HG03521 (cell line): ENCODE measurements around the gene PDSS1.
"Not testable (repeated sequence)": the region's sequence is repeated elsewhere in the genome, so short reads cannot be mapped to it uniquely, and the experiment has no call there.

ENCODE experiments used
- ATAC-seq: cut with Tn5 transposase; IDR thresholded peaks from one replicate; pipeline ENCODE4 v1.9.1; 2021; ENCODE audit warnings: mild to moderate bottlenecking, moderate library complexity; ENCODE audit not compliant: unreplicated experiment

PDSS1 gene

GRCh38 chr10:26697163-26697921 is at the start of gene PDSS1:
Gene PDSS1, plus strand, starts transcription at chr10:26697701. Its CDS starts 11 bp downstream, at chr10:26697712.
- peak; percentile 67 for ATAC-seq

DNA sequence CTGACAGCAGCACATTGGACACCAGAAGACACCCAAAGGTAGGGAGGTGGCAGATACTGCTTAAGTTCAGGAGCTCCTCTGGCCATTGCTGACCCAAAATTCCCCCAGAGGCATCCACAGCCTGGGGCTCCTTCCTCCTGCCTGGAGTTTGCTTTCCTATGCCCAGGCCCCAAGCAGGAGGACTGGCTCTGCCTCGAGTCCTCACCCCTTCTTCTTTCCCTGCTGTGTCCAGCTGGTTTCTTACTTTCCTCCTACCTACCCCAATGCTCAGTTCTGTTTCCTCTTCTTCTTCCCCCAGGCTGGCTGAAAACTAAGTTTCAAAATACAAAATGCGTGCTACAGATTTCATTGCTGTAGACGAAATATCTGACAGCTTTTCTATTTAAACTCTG is 49.3 kb upstream of the PDSS1 start:
- not testable (repeated sequence) for ATAC-seq

DNA sequence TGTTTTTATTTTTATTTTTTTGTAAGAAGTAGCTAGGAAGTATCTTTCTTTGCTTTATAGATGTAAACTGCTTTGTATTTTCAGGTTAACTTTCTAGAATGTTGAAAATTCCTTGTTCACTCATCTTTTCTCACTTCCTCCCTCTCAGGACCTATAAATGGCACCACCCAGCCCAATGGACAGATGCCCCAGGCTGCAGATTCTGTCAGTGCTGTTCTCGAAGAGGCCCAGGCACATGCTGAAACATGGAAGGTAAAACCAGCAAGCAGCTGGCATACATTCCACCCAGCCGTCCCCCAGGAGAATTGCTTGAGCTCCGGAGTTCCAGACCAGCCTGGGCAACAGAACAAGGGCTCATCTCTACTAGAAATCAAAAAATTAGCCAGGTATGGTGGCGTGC is 47.1 kb upstream of the PDSS1 start:
- ATAC-seq, result no peak

- ATAC-seq, result not testable (repeated sequence)
Observed at GRCh38 chr10:26651476-26651875, 46.0 kb upstream of the PDSS1 start.

GRCh38 chr10:26653004-26653403 is 44.5 kb upstream of the PDSS1 start:
- ATAC-seq, result no peak

DNA sequence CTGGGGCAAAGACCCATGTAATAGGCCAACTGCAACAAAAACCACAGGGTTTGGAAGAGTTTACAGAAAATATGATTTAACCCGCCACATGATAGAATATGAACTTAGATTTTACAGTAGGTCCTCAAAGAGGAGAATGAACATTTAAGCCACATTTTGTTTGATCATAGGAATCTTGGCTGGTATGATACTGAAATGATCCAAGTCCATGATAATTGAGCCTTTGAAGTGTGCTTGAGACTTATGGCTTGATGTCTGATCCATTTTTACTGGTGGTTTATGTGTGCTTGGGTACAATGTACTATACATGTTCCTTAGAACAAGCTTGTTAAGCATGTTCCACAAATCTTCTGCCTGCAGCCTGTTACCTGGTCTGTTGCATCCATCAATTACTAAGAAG is 41.8 kb upstream of the PDSS1 start:
- ATAC-seq, result no peak

DNA sequence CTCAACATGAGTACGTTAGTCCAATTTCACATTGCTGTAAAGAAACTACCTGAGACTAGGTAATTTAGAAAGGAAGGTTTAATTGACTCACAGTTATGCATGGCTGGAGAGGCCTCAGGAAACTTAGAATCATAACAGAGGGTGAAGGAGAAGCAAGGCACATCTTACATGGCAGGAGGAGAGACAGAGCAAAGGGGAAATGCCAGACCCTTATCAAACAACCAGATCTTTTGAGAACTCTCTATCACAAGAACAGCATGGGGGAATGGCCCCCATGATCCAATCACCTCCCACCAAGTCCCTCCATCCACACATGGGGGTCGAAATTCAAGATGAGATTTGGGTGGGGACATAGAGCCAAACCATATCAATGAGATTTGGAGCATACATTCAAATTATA is 34.6 kb upstream of the PDSS1 start:
- no peak for ATAC-seq

- ATAC-seq, result no peak
Observed at GRCh38 chr10:26665080-26666048, 32.1 kb upstream of the PDSS1 start.

- no peak for ATAC-seq
Observed at GRCh38 chr10:26675873-26676257, 21.6 kb upstream of the PDSS1 start.

GRCh38 chr10:26679588-26679987 is 17.9 kb upstream of the PDSS1 start:
- ATAC-seq, result no peak

- ATAC-seq, result no peak
Observed at GRCh38 chr10:26681076-26681475, 16.4 kb upstream of the PDSS1 start.

GRCh38 chr10:26681971-26682370 is 15.5 kb upstream of the PDSS1 start:
- not testable (repeated sequence) for ATAC-seq

DNA sequence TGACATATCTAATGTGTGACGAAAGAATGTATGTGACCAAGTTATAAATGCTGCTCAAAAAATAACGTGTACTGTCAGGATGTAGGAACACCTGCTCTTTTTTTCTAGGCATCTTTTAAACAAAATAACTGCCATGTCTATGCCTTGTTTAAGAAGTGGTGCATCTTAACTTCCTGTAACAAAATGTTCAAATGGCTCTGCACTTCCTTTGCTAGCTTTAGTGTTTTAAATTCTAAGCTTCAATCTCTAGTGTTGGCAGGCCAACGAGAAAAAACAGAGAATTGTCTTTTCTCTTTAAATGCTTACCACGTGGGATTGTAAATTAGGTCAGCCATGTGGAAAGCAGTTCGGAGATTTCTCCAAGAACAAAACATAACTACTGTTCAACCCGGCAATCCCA is 14.6 kb upstream of the PDSS1 start:
- ATAC-seq, result no peak

GRCh38 chr10:26684667-26685264 is 12.7 kb upstream of the PDSS1 start:
- peak; percentile 94 for ATAC-seq

DNA sequence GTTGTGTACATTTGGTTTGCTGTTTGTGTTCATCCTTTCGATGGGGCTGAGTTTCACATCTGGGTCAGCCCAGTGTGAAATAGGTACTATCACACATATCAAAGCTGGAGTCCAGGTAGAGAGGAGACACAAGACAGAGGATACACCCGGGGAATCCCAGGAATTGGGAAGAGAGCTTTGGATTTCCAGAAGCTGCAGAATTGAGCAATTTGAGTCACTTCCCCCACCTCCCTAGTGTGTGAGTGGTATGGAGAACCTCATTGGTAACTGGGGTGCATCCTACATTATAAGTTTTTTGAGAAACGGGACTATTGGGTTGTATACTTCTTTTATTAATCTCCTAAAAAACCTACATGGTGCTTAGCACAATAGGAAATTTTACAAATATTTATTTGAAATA is 12.1 kb upstream of the PDSS1 start:
- no peak for ATAC-seq

GRCh38 chr10:26689399-26689798 is 8.1 kb upstream of the PDSS1 start:
- no peak for ATAC-seq

GRCh38 chr10:26690731-26691475 is 6.6 kb upstream of the PDSS1 start:
- ATAC-seq, result no peak

GRCh38 chr10:26694536-26694935 is 3.0 kb upstream of the PDSS1 start:
- not testable (repeated sequence) for ATAC-seq

GRCh38 chr10:26696786-26697162 is 727 bp upstream of the PDSS1 start:
- no peak for ATAC-seq

DNA sequence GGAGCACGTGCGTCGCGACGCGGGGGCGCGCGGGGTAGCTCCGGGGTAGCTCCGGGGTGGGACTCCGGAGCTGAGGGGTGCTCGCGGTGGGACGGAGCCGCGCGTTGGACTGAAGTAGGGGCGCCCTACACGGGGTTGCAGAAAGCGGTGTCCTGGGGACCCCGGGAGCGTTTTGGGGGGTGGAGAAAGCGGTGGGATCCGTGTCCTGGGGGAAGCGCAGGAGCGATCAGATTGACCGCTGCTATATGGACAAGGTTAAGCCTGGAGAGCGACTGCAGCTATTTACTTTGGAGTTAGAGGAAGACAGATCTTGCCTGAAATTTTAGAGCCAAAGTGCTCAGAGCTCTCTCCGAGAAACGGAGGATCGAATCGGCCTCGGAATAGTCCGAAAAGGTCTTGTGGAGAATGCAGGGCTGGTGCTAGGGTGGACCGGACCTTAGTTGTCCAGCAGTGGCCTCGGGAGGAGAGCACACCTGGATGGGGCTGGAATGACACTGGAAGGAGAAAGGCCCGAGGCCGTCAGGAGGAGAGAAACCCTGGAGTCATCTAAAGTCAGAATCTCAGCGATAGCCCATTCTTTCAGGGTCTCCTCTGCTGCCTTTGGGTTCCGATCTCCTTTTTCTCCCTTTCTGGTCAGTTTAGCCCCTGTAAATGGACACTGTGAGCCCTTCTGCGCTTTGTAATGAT is 564 bp downstream of the PDSS1 start:
- no peak for ATAC-seq
